Ovary (tissue), 9 donors: ENCODE data around the gene NFIB. TPM values are rescaled to one million over a fixed set of nuclear protein-coding genes. Genes with fewer than 3 reads are reported as not detected.

Source experiments
- DNase-seq, 5 donors: peaks; one replicate each; pipeline ENCODE4 v3.0.0-alpha.2; 2019 to 2020
- H3K27ac ChIP-seq, 2 donors: fragments of 200-600 bp; one replicate each; pipeline versions ENCODE4 v1.5.1 to v1.8.0; 2019 to 2022
- H3K27me3 ChIP-seq: fragments of 200-600 bp; one replicate; pipeline ENCODE4 v1.8.0; 2022
- H3K36me3 ChIP-seq: fragments of 200-600 bp; sonication (generic); one replicate; pipeline ENCODE4 v1.5.1; 2019
- H3K4me1 ChIP-seq: one replicate; pipeline ENCODE4 v1.8.1; 2013; ENCODE audit warnings: mild to moderate bottlenecking, moderate library complexity; ENCODE audit not compliant: insufficient read depth
- H3K4me3 ChIP-seq: fragments of 200-600 bp; sonication (generic); one replicate; pipeline ENCODE4 v1.5.1; 2017
- H3K9me3 ChIP-seq, 2 donors: fragments of 200-600 bp in 1 of 2; sonication (generic) in 1 of 2; one replicate each; pipeline versions ENCODE4 v1.5.1 to v1.8.1; 2013 to 2019; ENCODE audit warnings: mild to moderate bottlenecking in 1 of 2, moderate library complexity in 1 of 2
- CTCF ChIP-seq, 3 donors: fragments of 450-650 bp in 2 of 3; fragments of 200-600 bp in 1 of 3; IDR thresholded peaks; one replicate each; pipeline versions ENCODE4 v1.5.1 to v1.8.0; 2016 to 2022; ENCODE audit warnings: antibody characterized with exemption in 3 of 3, mild to moderate bottlenecking in 1 of 3
- EP300 ChIP-seq: sonication (generic); formaldehyde crosslinking; IDR thresholded peaks from one replicate; pipeline ENCODE4 v1.6.1; 2017; ENCODE audit warnings: antibody characterized with exemption
- POLR2A ChIP-seq: fragments of 450-650 bp; IDR thresholded peaks from one replicate; pipeline ENCODE4 v1.6.1; 2017; ENCODE audit warnings: antibody characterized with exemption, mild to moderate bottlenecking, moderate library complexity
- whole genome bisulfite sequencing, 3 donors: extraction: QIAGEN DNeasy Blood & Tissue Kit in 1 of 3; methylation state at CpG; one replicate each; pipeline versions ENCODE4 v1.1.5 to v1.1.7; 2013 to 2017; 5-methylcytosine and 5-hydroxymethylcytosine counted together
- intact Hi-C, 4 donors: fragments of 100-400 bp; cut with DNase I; formaldehyde crosslinking; loops; one replicate each; pipeline versions ENCODE4 v1.11.0 to v1.15.1; 2022 to 2023
- polyA plus RNA-seq, 2 donors: library from polyadenylated mRNA; stranded (reverse); fragments of 200-250 nt in 1 of 2; fragments of 350-450 nt in 1 of 2; fragmentation: Illumina TruSeq in 1 of 2; extraction: RNeasy Lipid Tissue Mini Kit (QIAGEN cat#74804) in 1 of 2; gene quantifications; one replicate each; pipeline ENCODE4 v1.2.3, GENCODE V29; 2013 to 2014
- total RNA-seq, 7 donors: library from RNA; depleted of rRNA in 2 of 7; stranded (reverse); fragments of >200 nt in 2 of 7; fragmentation: NEBNext Ultra II Directional in 3 of 7; extraction: Animal tissue kit (Norgen Biotek cat#: 25700) in 3 of 7; gene quantifications; one replicate each; pipeline versions ENCODE4 v1.1.0 to v1.2.4, GENCODE V29; 2016 to 2023
- donor health status: DM: no; HTN: no; CAD: no; lungs with moderate emphysema.
- donor health status: DM: no; HTN: no; CAD: no.
- donor health status: Bipolar disorder and iron deficiency.
- donor health status: DM: yes; HTN: yes; CAD: no.
- donor health status: DM: no; HTN: no; CAD: no.
- donor health status: DM: yes; HTN: yes; CAD: no.

The NFIB gene
- total and polyA plus RNA-seq, 9 donors: 8.7 to 111 (median 53.2) TPM

- Histone ChIP-seq H3K4me1 (no peaks in the 10 kb centered on the region), H3K4me3 (no peak overlapping the region), H3K9me3 (no peaks in the 10 kb centered on the region), H3K27me3 (no peaks in the 10 kb centered on the region), H3K36me3 (no peaks in the 10 kb centered on the region), H3K27ac (no peak overlapping the region)
- intact Hi-C loops: no loop called here
- WGBS, 3 donors: 84 to 93% (median 91%) methylated on average over 15 of the region's 15 CpGs
- no peak for DNase-seq
- no peak for TF ChIP-seq EP300
- no peak for TF ChIP-seq CTCF (IDR thresholded peaks at IDR 0.05)
- no peak for TF ChIP-seq POLR2A
These were observed 251.9 kb downstream of the NFIB start for GRCh38 chr9:14061936-14062585.

GRCh38 chr9:14058325-14058688 lies 255.6 kb downstream of the NFIB start:
- Histone ChIP-seq H3K9me3 (no peaks in the 10 kb centered on the region), H3K4me3 (no peak overlapping the region), H3K4me1 (no peaks in the 10 kb centered on the region), H3K36me3 (no peaks in the 10 kb centered on the region), H3K27ac (no peak overlapping the region), H3K27me3 (no peaks in the 10 kb centered on the region)
- DNase-seq: no peak
- WGBS, 3 donors: 85 to 88% (median 87%) methylated on average over 5 of the region's 5 CpGs
- TF ChIP-seq EP300 (no peak), POLR2A (no peak), CTCF (IDR thresholded peaks at IDR 0.05) (no peak)
- intact Hi-C loops: no loop called here

DNA sequence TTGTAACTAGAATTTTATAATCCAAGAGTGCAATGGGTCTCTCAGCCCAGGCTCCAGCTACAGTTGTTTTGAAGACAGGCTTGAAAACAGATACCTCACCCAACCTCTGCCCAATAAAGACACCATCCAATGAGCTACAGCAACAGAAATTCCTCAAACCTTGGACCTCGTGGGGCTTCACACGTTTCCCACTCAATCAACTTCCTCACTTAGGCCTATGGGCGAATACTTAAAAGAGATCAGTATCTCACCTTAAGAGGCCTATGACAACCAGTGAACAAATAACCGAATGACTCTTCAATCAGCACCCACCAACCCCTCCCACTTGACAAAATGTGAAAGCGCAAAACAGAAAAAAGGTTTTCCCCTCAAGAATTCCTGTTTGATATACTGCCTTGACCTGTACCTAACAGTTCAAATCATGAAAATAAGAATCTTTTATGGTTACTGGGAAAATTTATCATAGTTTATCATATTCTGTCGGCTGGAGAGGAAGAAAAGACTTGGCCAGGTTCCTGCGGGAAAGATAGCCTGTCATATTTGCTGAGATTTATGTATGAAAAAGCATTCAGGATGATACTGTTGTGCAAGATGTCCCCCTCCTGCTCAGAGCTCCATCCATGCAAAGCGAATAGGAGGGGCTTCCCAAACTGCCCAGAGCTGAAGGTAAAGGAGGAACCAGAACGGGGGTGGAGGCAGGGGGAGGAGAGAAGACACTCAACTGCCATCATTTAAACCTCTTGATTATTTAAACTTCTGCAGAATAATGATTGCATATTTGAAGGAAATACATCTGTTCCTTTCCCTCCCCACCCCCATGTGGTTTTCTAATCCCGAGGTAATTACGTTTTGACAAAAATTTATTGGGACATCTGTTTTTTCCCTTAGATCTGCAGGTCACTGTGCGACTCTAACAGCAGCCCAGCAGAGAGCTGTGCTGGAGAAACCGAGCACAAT lies 256.3 kb downstream of the NFIB start:
- TF ChIP-seq EP300: no peak
- H3K9me3 ChIP-seq: no peaks in the 10 kb centered on the region
- WGBS, 3 donors: 51 to 61% (median 57%) methylated on average over 13 of the region's 13 CpGs
- no peak for DNase-seq
- intact Hi-C loops: no loop called here
- H3K27ac ChIP-seq: no peak overlapping the region
- H3K4me3 ChIP-seq: no peak overlapping the region
- H3K36me3 ChIP-seq: no peaks in the 10 kb centered on the region
- H3K27me3 ChIP-seq: no peaks in the 10 kb centered on the region
- no peaks in the 10 kb centered on the region for H3K4me1 ChIP-seq

DNA sequence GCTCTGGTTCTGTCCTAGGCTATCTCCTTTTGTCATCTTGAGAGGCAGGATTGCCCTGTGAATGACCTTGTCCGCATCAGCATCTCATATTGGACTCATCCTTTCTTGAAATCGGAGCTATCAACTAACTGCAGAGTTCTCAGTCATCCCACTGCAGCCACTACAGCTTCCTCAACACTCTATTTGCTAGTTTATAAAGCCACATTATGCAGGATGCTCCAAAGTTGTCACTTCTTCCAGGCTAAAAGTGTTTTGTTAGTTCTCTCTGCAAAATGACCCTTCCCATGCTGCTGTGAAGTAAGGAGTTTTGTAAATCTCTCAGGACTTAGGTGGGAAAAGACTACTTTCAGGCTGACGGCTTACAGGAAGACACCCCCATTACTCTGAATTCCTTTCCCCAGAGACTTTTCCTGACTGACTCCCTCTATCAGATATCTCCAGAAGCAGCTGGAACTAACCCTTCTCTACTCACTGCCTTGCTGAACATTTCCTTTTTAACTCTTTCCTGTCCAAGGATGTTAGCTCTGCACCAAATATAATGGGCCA lies 257.6 kb downstream of the NFIB start:
- TF ChIP-seq CTCF (IDR thresholded peaks at IDR 0.05) (no peak), EP300 (no peak), POLR2A (no peak)
- Histone ChIP-seq H3K9me3 (no peaks in the 10 kb centered on the region), H3K4me3 (no peak overlapping the region), H3K4me1 (no peaks in the 10 kb centered on the region), H3K27ac (no peak overlapping the region), H3K36me3 (no peaks in the 10 kb centered on the region), H3K27me3 (no peaks in the 10 kb centered on the region)
- WGBS, 3 donors: 26 to 37% (median 31%) methylated on average over 3 of the region's 3 CpGs
- intact Hi-C loops: no loop called here
- no peak for DNase-seq
